ENCODE data around the gene HOGA1.

Gene HOGA1

GRCh38 chr10:97583476-97583875, 713 bp upstream of the HOGA1 start:
- no peak overlapping the region for H3K9ac ChIP-seq (ENCODE audit: low read length)
- no peak overlapping the region for H3K27ac ChIP-seq (ENCODE audit: low read depth, low read length)
- no peaks in the 10 kb centered on the region for H3K36me3 ChIP-seq (ENCODE audit: insufficient read depth, low read length)
- no peaks in the 10 kb centered on the region for H3K9me3 ChIP-seq (ENCODE audit: low read length)
- no peaks in the 10 kb centered on the region for H3K4me1 ChIP-seq (ENCODE audit: insufficient read depth, low read length)
- H3K4me3 ChIP-seq (ENCODE audit: low read depth in 1 of 2, low read length in 2 of 2): no peak overlapping the region
- H3K27me3 ChIP-seq (ENCODE audit: control insufficient read depth in 1 of 2, insufficient read depth in 2 of 2, low read length in 2 of 2): no peaks in the 10 kb centered on the region

DNA sequence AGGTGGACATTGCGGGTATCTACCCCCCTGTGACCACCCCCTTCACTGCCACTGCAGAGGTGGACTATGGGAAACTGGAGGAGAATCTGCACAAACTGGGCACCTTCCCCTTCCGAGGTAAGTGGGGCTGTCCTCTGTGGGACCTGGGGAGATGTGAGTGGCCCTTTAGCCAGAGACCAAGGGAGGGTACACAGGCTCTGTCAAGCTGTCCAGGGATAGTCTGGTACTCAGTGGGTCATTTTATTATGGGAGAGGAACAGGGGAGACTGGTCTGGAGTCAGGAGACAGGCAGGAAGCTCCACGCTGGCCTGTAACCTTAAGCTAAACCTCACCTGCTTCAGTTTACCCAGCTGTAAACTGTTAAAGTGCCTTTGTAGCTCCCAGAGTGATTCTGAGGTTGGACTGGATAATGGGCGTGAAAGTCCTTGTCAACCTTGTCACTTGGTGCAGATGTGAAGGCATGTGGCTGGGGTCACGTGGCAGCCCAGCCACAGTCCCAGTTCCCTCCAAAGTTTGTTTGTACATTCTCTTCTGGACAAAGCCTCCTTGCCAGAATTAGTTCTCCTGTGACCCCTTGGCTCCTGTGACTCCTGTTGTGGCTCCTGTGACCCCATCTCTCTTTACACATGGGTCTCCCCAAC, 729 bp downstream of the HOGA1 start:
- Histone ChIP-seq H3K27me3 (ENCODE audit: control insufficient read depth in 1 of 2, insufficient read depth in 2 of 2, low read length in 2 of 2) (no peaks in the 10 kb centered on the region), H3K4me1 (ENCODE audit: insufficient read depth, low read length) (no peaks in the 10 kb centered on the region), H3K9ac (ENCODE audit: low read length) (no peak overlapping the region), H3K9me3 (ENCODE audit: low read length) (no peaks in the 10 kb centered on the region), H3K36me3 (ENCODE audit: insufficient read depth, low read length) (no peaks in the 10 kb centered on the region), H3K27ac (ENCODE audit: low read depth, low read length) (no peak overlapping the region), H3K4me3 (ENCODE audit: low read depth in 1 of 2, low read length in 2 of 2) (no peak overlapping the region)

DNA sequence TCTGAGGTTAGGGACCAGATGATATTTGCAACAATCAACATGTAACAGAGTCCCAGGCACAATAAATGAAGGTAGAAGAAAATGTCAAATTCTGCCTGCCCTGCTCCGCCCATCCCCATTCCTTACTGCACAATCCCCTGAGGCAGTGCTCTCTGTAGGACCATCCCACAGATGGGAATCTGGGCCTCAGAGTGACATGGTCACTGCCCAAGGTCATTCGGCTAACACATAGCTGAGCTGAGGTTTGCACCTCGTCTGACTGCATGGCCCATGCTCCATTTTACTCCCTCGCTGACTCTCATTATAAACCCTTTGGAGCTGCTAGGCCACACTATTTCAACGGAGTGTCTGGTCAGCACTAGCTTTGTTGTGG, 1.2 kb downstream of the HOGA1 start:
- H3K9me3 ChIP-seq (ENCODE audit: low read length): no peaks in the 10 kb centered on the region
- no peaks in the 10 kb centered on the region for H3K27me3 ChIP-seq (ENCODE audit: control insufficient read depth in 1 of 2, insufficient read depth in 2 of 2, low read length in 2 of 2)
- no peak overlapping the region for H3K27ac ChIP-seq (ENCODE audit: low read depth, low read length)
- H3K4me3 ChIP-seq (ENCODE audit: low read depth in 1 of 2, low read length in 2 of 2): no peak overlapping the region
- H3K9ac ChIP-seq (ENCODE audit: low read length): no peak overlapping the region
- no peaks in the 10 kb centered on the region for H3K4me1 ChIP-seq (ENCODE audit: insufficient read depth, low read length)
- H3K36me3 ChIP-seq (ENCODE audit: insufficient read depth, low read length): no peaks in the 10 kb centered on the region

GRCh38 chr10:97587183-97587582, 3.0 kb downstream of the HOGA1 start:
- H3K27ac ChIP-seq (ENCODE audit: low read depth, low read length): no peak overlapping the region
- no peak overlapping the region for H3K9ac ChIP-seq (ENCODE audit: low read length)

DNA sequence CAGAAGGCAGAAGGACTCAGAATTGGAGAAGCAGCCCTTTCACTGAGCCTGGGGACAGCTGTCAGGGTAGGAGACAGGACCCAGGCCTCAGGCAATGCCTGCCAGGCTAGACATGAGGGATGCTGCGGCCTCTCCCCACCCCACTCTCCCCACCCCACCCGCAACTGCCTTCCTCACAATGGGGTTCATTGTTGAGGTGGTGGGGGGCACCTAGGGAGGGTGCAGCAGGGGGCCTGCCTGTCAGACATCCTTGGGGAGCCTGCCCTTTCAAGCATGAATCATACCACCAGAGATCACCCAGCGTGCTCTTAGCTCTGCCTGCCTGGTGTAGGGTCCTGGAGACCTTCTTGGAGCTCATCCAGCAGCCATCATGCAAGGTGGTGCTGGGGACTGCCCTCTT, 5.3 kb downstream of the HOGA1 start, which contains the start of gene C10orf62:
TSS of gene C10orf62 (plus strand) at position 243 of the 400 bp plus-strand sequence. CDS start 177 bp downstream, outside the sequence.
- H3K27ac ChIP-seq (ENCODE audit: low read depth, low read length): no peak within 1 kb of the TSS
- no peaks in the 10 kb centered on the region for H3K9me3 ChIP-seq (ENCODE audit: low read length)

More at GRCh38 chr10:97587183-97587582, 3.0 kb downstream of the HOGA1 start:
- Histone ChIP-seq H3K9me3 (ENCODE audit: low read length) (no peaks in the 10 kb centered on the region), H3K27me3 (ENCODE audit: control insufficient read depth in 1 of 2, insufficient read depth in 2 of 2, low read length in 2 of 2) (no peaks in the 10 kb centered on the region), H3K4me3 (ENCODE audit: low read depth in 1 of 2, low read length in 2 of 2) (no peak overlapping the region), H3K36me3 (ENCODE audit: insufficient read depth, low read length) (no peaks in the 10 kb centered on the region), H3K4me1 (ENCODE audit: insufficient read depth, low read length) (no peaks in the 10 kb centered on the region)

GRCh38 chr10:97590082-97590747, 6.0 kb downstream of the HOGA1 start:
- Histone ChIP-seq H3K4me1 (ENCODE audit: insufficient read depth, low read length) (no peaks in the 10 kb centered on the region), H3K27me3 (ENCODE audit: control insufficient read depth in 1 of 2, insufficient read depth in 2 of 2, low read length in 2 of 2) (no peaks in the 10 kb centered on the region), H3K36me3 (ENCODE audit: insufficient read depth, low read length) (no peaks in the 10 kb centered on the region), H3K4me3 (ENCODE audit: low read depth in 1 of 2, low read length in 2 of 2) (no peak overlapping the region), H3K27ac (ENCODE audit: low read depth, low read length) (no peak overlapping the region), H3K9ac (ENCODE audit: low read length) (no peak overlapping the region), H3K9me3 (ENCODE audit: low read length) (no peaks in the 10 kb centered on the region)

More for the DNA sequence above, 5.3 kb downstream of the HOGA1 start, which contains the start of gene C10orf62:
- Histone ChIP-seq H3K27me3 (ENCODE audit: control insufficient read depth in 1 of 2, insufficient read depth in 2 of 2, low read length in 2 of 2) (no peaks in the 10 kb centered on the region), H3K4me1 (ENCODE audit: insufficient read depth, low read length) (no peaks in the 10 kb centered on the region), H3K4me3 (ENCODE audit: low read depth in 1 of 2, low read length in 2 of 2) (no peak within 1 kb of the TSS), H3K9ac (ENCODE audit: low read length) (no peak within 1 kb of the TSS), H3K36me3 (ENCODE audit: insufficient read depth, low read length) (no peaks in the 10 kb centered on the region)

- Histone ChIP-seq H3K27ac (ENCODE audit: low read depth, low read length) (no peak overlapping the region), H3K4me1 (ENCODE audit: insufficient read depth, low read length) (peaks cover 4% of the 10 kb centered on the region), H3K27me3 (ENCODE audit: control insufficient read depth in 1 of 2, insufficient read depth in 2 of 2, low read length in 2 of 2) (no peaks in the 10 kb centered on the region), H3K9ac (ENCODE audit: low read length) (no peak overlapping the region), H3K9me3 (ENCODE audit: low read length) (no peaks in the 10 kb centered on the region), H3K36me3 (ENCODE audit: insufficient read depth, low read length) (no peaks in the 10 kb centered on the region), H3K4me3 (ENCODE audit: low read depth in 1 of 2, low read length in 2 of 2) (no peak overlapping the region)
Measured at GRCh38 chr10:97590748-97591495, 6.7 kb downstream of the HOGA1 start.

- H3K27ac ChIP-seq (ENCODE audit: low read depth, low read length): no peak overlapping the region
- no peak overlapping the region for H3K4me3 ChIP-seq (ENCODE audit: low read depth in 1 of 2, low read length in 2 of 2)
- H3K27me3 ChIP-seq (ENCODE audit: control insufficient read depth in 1 of 2, insufficient read depth in 2 of 2, low read length in 2 of 2): no peaks in the 10 kb centered on the region
- no peaks in the 10 kb centered on the region for H3K36me3 ChIP-seq (ENCODE audit: insufficient read depth, low read length)
- H3K9ac ChIP-seq (ENCODE audit: low read length): no peak overlapping the region
- H3K9me3 ChIP-seq (ENCODE audit: low read length): no peaks in the 10 kb centered on the region
- H3K4me1 ChIP-seq (ENCODE audit: insufficient read depth, low read length): peaks cover 16% of the 10 kb centered on the region
Measured at GRCh38 chr10:97593421-97593820, 9.2 kb downstream of the HOGA1 start.

- Histone ChIP-seq H3K4me1 (ENCODE audit: insufficient read depth, low read length) (peaks cover 16% of the 10 kb centered on the region), H3K9me3 (ENCODE audit: low read length) (no peaks in the 10 kb centered on the region), H3K27ac (ENCODE audit: low read depth, low read length) (peak overlapping the region; percentile 10)
Measured at GRCh38 chr10:97596101-97597082, 12.2 kb downstream of the HOGA1 start.

GRCh38 chr10:97597778-97598177, 13.6 kb downstream of the HOGA1 start:
- Histone ChIP-seq H3K27me3 (ENCODE audit: control insufficient read depth in 1 of 2, insufficient read depth in 2 of 2, low read length in 2 of 2) (no peaks in the 10 kb centered on the region), H3K4me1 (ENCODE audit: insufficient read depth, low read length) (peaks cover 16% of the 10 kb centered on the region), H3K36me3 (ENCODE audit: insufficient read depth, low read length) (no peaks in the 10 kb centered on the region), H3K4me3 (ENCODE audit: low read depth in 1 of 2, low read length in 2 of 2) (no peak overlapping the region), H3K9ac (ENCODE audit: low read length) (no peak overlapping the region), H3K27ac (ENCODE audit: low read depth, low read length) (no peak overlapping the region), H3K9me3 (ENCODE audit: low read length) (no peaks in the 10 kb centered on the region)

More at GRCh38 chr10:97596101-97597082, 12.2 kb downstream of the HOGA1 start:
- H3K4me3 ChIP-seq (ENCODE audit: low read depth in 1 of 2, low read length in 2 of 2): no peak overlapping the region
- no peaks in the 10 kb centered on the region for H3K36me3 ChIP-seq (ENCODE audit: insufficient read depth, low read length)
- no peak overlapping the region for H3K9ac ChIP-seq (ENCODE audit: low read length)
- no peaks in the 10 kb centered on the region for H3K27me3 ChIP-seq (ENCODE audit: control insufficient read depth in 1 of 2, insufficient read depth in 2 of 2, low read length in 2 of 2)

Measured in muscle layer of colon (tissue), 2 donors.